CD4-positive, alpha-beta memory T cell (primary cell): ENCODE measurements around the gene ZDHHC11. TPM values are rescaled to one million over a fixed set of nuclear protein-coding genes. Genes with fewer than 3 reads are reported as not detected.
A peak's percentile ranks its signal among the peaks of the same experiment; 100 is the strongest.
"Not testable (repeated sequence)": the region's sequence is repeated elsewhere in the genome, so short reads cannot be mapped to it uniquely, and the experiment has no call there.

Source experiments
- CTCF ChIA-PET: fragments of 350-600 bp; sonication (Branson Sonifier 250); formaldehyde crosslinking; loops from one replicate; lab custom pipeline; 2021; ENCODE audit warnings: inconsistent platforms; ENCODE audit not compliant: partially characterized antibody; lab: Charles Lee
- POLR2A ChIA-PET: fragments of 350-600 bp; sonication (Branson Sonifier 250); formaldehyde crosslinking; loops from one replicate; lab custom pipeline; 2021; ENCODE audit not compliant: partially characterized antibody; lab: Charles Lee
- DNase-seq, 5 donors: peaks; one replicate each; pipeline versions ENCODE4 v3.0.0 to v3.0.0-alpha.2; 2020 to 2022; ENCODE audit warnings: mixed read lengths in 1 of 5
- H3K27ac ChIP-seq: one replicate; pipeline ENCODE4 v1.7.0; 2013; ENCODE audit warnings: low read depth, low read length
- H3K27me3 ChIP-seq: 2 replicates; pipeline ENCODE4 v1.7.0; 2013; ENCODE audit warnings: mild to moderate bottlenecking, low read length, moderate library complexity; ENCODE audit not compliant: insufficient read depth
- H3K36me3 ChIP-seq: 2 replicates; pipeline ENCODE4 v1.7.0; 2013; ENCODE audit warnings: mild to moderate bottlenecking, low read length, moderate library complexity; ENCODE audit not compliant: insufficient read depth
- H3K4me1 ChIP-seq: 2 replicates; pipeline ENCODE4 v1.7.0; 2013; ENCODE audit warnings: mild to moderate bottlenecking, low read length, moderate library complexity; ENCODE audit not compliant: insufficient read depth
- H3K4me3 ChIP-seq, 2 donors: one replicate each; pipeline ENCODE4 v1.7.0; 2013; ENCODE audit warnings: low read length in 2 of 2, mild to moderate bottlenecking in 1 of 2
- H3K9me3 ChIP-seq, 2 donors: one replicate each; pipeline ENCODE4 v1.7.0; 2013; ENCODE audit warnings: low read length in 2 of 2, control low read depth in 1 of 2; ENCODE audit not compliant: control insufficient read depth in 1 of 2
- H3K27ac Mint-ChIP-seq, 7 donors: one replicate each; pipeline ENCODE4 v1.8.0; 2020 to 2021; ENCODE audit warnings: mixed read lengths in 7 of 7, mild to moderate bottlenecking in 6 of 7, inconsistent platforms in 3 of 7, moderate library complexity in 3 of 7
- H3K27me3 Mint-ChIP-seq, 2 donors: one replicate each; pipeline ENCODE4 v1.8.0; 2020 to 2021; ENCODE audit warnings: mixed read lengths in 2 of 2
- H3K36me3 Mint-ChIP-seq, 2 donors: one replicate each; pipeline ENCODE4 v1.8.0; 2020 to 2021; ENCODE audit warnings: mixed read lengths in 2 of 2, inconsistent platforms in 1 of 2, mild to moderate bottlenecking in 1 of 2
- H3K4me1 Mint-ChIP-seq, 4 donors: one replicate each; pipeline ENCODE4 v1.8.0; 2020 to 2021; ENCODE audit warnings: mixed read lengths in 4 of 4, mild to moderate bottlenecking in 1 of 4
- H3K4me3 Mint-ChIP-seq, 8 donors: one replicate each; pipeline ENCODE4 v1.8.0; 2020 to 2021; ENCODE audit warnings: mixed read lengths in 8 of 8, mild to moderate bottlenecking in 7 of 8, moderate library complexity in 6 of 8, inconsistent platforms in 3 of 8
- H3K9me3 Mint-ChIP-seq, 8 donors: one replicate each; pipeline ENCODE4 v1.8.0; 2020 to 2021; ENCODE audit warnings: mixed read lengths in 8 of 8, mild to moderate bottlenecking in 5 of 8, inconsistent platforms in 3 of 8, moderate library complexity in 1 of 8
- intact Hi-C: fragments of 100-400 bp; cut with micrococcal nuclease; formaldehyde crosslinking; loops from one replicate; pipeline ENCODE4 v1.15.1; 2023
- polyA plus RNA-seq, 2 donors: library from polyadenylated mRNA; unstranded; fragments of 300-500 nt; fragmentation: Illumina TruSeq; gene quantifications; one replicate each; pipeline ENCODE4 v1.2.3, GENCODE V29; 2021
- total RNA-seq, 2 experiments: library from RNA; stranded (reverse); gene quantifications; one replicate each; pipeline ENCODE4 v1.2.3, GENCODE V29; 2021

ZDHHC11 gene
- total and polyA plus RNA-seq, 4 experiments from 2014 or later = 0.28 to 15.3 (median 15.1) TPM; not detected in 1

- intact Hi-C loops, H3K4me3 ChIP-seq, H3K36me3 ChIP-seq, H3K4me1 Mint-ChIP-seq, H3K27ac ChIP-seq, CTCF ChIA-PET, DNase-seq, H3K4me1 ChIP-seq, H3K27me3 Mint-ChIP-seq, H3K27me3 ChIP-seq, H3K27ac Mint-ChIP-seq, H3K4me3 Mint-ChIP-seq, H3K9me3 ChIP-seq, H3K36me3 Mint-ChIP-seq, POLR2A ChIA-PET: not testable (repeated sequence)
- H3K9me3 Mint-ChIP-seq = peaks cover 6 to 44% (median 31%) of the 10 kb centered on the region in 8 donors
Observed at GRCh38 chr5:794948-795347, 55.8 kb downstream of the ZDHHC11 start.

GRCh38 chr5:788703-789102, 62.1 kb downstream of the ZDHHC11 start:
- H3K4me3 ChIP-seq, H3K36me3 Mint-ChIP-seq, H3K27ac Mint-ChIP-seq, H3K4me1 ChIP-seq, H3K27ac ChIP-seq, H3K27me3 Mint-ChIP-seq, intact Hi-C loops, H3K4me3 Mint-ChIP-seq, H3K4me1 Mint-ChIP-seq, H3K27me3 ChIP-seq, DNase-seq, H3K9me3 ChIP-seq, CTCF ChIA-PET, H3K36me3 ChIP-seq: not testable (repeated sequence)
- peaks cover 4 to 45% (median 29%) of the 10 kb centered on the region in 8 donors for H3K9me3 Mint-ChIP-seq
- POLR2A ChIA-PET = interaction anchor here (0.6 kb wide), 1 partner anchor 92 kb away, joined by 3 read pairs; no protein-coding TSS in a partner anchor

GRCh38 chr5:787857-788233, 62.9 kb downstream of the ZDHHC11 start:
- intact Hi-C loops, H3K4me1 Mint-ChIP-seq, POLR2A ChIA-PET, H3K4me1 ChIP-seq, H3K4me3 ChIP-seq, H3K36me3 Mint-ChIP-seq, CTCF ChIA-PET, H3K27ac ChIP-seq, H3K27me3 ChIP-seq, H3K36me3 ChIP-seq, H3K9me3 ChIP-seq, H3K27me3 Mint-ChIP-seq, DNase-seq: not testable (repeated sequence)
- H3K4me3 Mint-ChIP-seq = peak overlapping the region in 1 of 8 donors; percentile 4
- H3K9me3 Mint-ChIP-seq = peaks cover 4 to 37% (median 22%) of the 10 kb centered on the region in 8 donors
- H3K27ac Mint-ChIP-seq = peak overlapping the region in 1 of 7 donors; percentile 74

GRCh38 chr5:787224-787856, 63.4 kb downstream of the ZDHHC11 start:
- intact Hi-C loops, H3K9me3 ChIP-seq, H3K4me1 ChIP-seq, H3K27ac Mint-ChIP-seq, H3K27me3 ChIP-seq, DNase-seq, H3K27ac ChIP-seq, POLR2A ChIA-PET, H3K4me1 Mint-ChIP-seq, H3K27me3 Mint-ChIP-seq, H3K4me3 Mint-ChIP-seq, CTCF ChIA-PET, H3K36me3 Mint-ChIP-seq, H3K4me3 ChIP-seq, H3K36me3 ChIP-seq: not testable (repeated sequence)
- peaks cover 4 to 36% (median 22%) of the 10 kb centered on the region in 8 donors for H3K9me3 Mint-ChIP-seq

GRCh38 chr5:785181-785705, 65.5 kb downstream of the ZDHHC11 start:
- H3K36me3 ChIP-seq, POLR2A ChIA-PET, H3K27me3 ChIP-seq, H3K9me3 ChIP-seq, H3K4me1 ChIP-seq, H3K36me3 Mint-ChIP-seq, H3K27me3 Mint-ChIP-seq, CTCF ChIA-PET, H3K4me1 Mint-ChIP-seq: not testable (repeated sequence)
- H3K9me3 Mint-ChIP-seq = peaks cover 2 to 18% (median 10%) of the 10 kb centered on the region in 8 donors
- Histone ChIP-seq H3K4me3 (peak overlapping the region in 1 of 2 donors; percentile 38), H3K27ac (peak overlapping the region; percentile 38)
- DNase-seq = peak in 2 of 5 donors; percentile 15 to 17
- H3K4me3 Mint-ChIP-seq = peak overlapping the region; percentile 58 to 86 (median 72)
- H3K27ac Mint-ChIP-seq = peak overlapping the region in 1 of 7 donors; percentile 68
- intact Hi-C loops = loop anchor here (2.0 kb wide), 2 partner anchors 26 to 108 kb away; partner anchors contain the start of genes BRD9 and TRIP13

GRCh38 chr5:784428-785177, 66.2 kb downstream of the ZDHHC11 start, which contains the start of gene ZDHHC11B:
TSS of gene ZDHHC11B (minus strand) at chr5:784729. CDS start at chr5:766919, 17,810 bp downstream.
- POLR2A ChIA-PET, H3K4me1 ChIP-seq, H3K27me3 Mint-ChIP-seq, H3K4me1 Mint-ChIP-seq, H3K27me3 ChIP-seq, H3K36me3 Mint-ChIP-seq, H3K36me3 ChIP-seq, H3K9me3 ChIP-seq, CTCF ChIA-PET: not testable (repeated sequence)
- DNase-seq = peak; percentile 81 to 87 (median 84)
- Histone ChIP-seq H3K4me3 (peak within 1 kb of the TSS; percentile 45 to 47), H3K27ac (peak within 1 kb of the TSS; percentile 40)
- Mint-ChIP-seq H3K9me3 (peaks cover 0 to 12% (median 3%) of the 10 kb centered on the region in 8 donors), H3K27ac (peak within 1 kb of the TSS in 6 of 7 donors; percentile 53 to 85 (median 74)), H3K4me3 (peak within 1 kb of the TSS; percentile 69 to 89 (median 83))
- intact Hi-C loops = loop anchor here (2.0 kb wide), 2 partner anchors 26 to 108 kb away; partner anchors contain the start of genes BRD9 and TRIP13

GRCh38 chr5:783881-784427, 66.8 kb downstream of the ZDHHC11 start:
- peak overlapping the region; percentile 45 to 47 for H3K4me3 ChIP-seq
- H3K27ac Mint-ChIP-seq = peak overlapping the region in 5 of 7 donors; percentile 53 to 85 (median 80)
- peak in 4 of 5 donors; percentile 41 to 54 (median 51) for DNase-seq
- H3K9me3 ChIP-seq, H3K36me3 ChIP-seq, H3K4me1 Mint-ChIP-seq, H3K27me3 Mint-ChIP-seq, H3K4me1 ChIP-seq, H3K9me3 Mint-ChIP-seq, CTCF ChIA-PET, H3K27me3 ChIP-seq, H3K36me3 Mint-ChIP-seq, POLR2A ChIA-PET: not testable (repeated sequence)
- intact Hi-C loops = loop anchor here (2.0 kb wide), 2 partner anchors 25 to 109 kb away; partner anchors contain the start of genes BRD9 and TRIP13
- H3K27ac ChIP-seq = peak overlapping the region; percentile 40
- H3K4me3 Mint-ChIP-seq = peak overlapping the region; percentile 57 to 89 (median 80)
